AG20443 (cell line): ENCODE measurements around the gene LRCH2.
"Not testable (repeated sequence)": the region's sequence is repeated elsewhere in the genome, so short reads cannot be mapped to it uniquely, and the experiment has no call there.

Source experiments
- DNase-seq: peaks from one replicate; pipeline ENCODE4 v3.0.0; 2012; ENCODE audit warnings: low spot score, mixed read lengths

The LRCH2 gene

GRCh38 chrX:115233497-115234455 lies at the start of gene LRCH2:
TSS of gene LRCH2 (minus strand) at chrX:115234096. CDS start at chrX:115234041, 55 bp downstream.
- peak; percentile 62 for DNase-seq

GRCh38 chrX:115269051-115269683 lies 35.3 kb upstream of the LRCH2 start:
- DNase-seq, result no peak

GRCh38 chrX:115268421-115268820 lies 34.5 kb upstream of the LRCH2 start:
- no peak for DNase-seq

GRCh38 chrX:115266300-115266699 lies 32.4 kb upstream of the LRCH2 start:
- no peak for DNase-seq

- DNase-seq, result no peak
Measured at GRCh38 chrX:115264009-115264408, 30.1 kb upstream of the LRCH2 start.

GRCh38 chrX:115261148-115261547 lies 27.3 kb upstream of the LRCH2 start:
- no peak for DNase-seq

- DNase-seq, result peak; percentile 20
Measured at GRCh38 chrX:115260330-115260729, 26.4 kb upstream of the LRCH2 start.

GRCh38 chrX:115259238-115259875 lies 25.5 kb upstream of the LRCH2 start:
- no peak for DNase-seq

GRCh38 chrX:115257711-115258110 lies 23.8 kb upstream of the LRCH2 start:
- DNase-seq, result no peak

GRCh38 chrX:115255003-115255402 lies 21.1 kb upstream of the LRCH2 start:
- no peak for DNase-seq

GRCh38 chrX:115251458-115252233 lies 17.8 kb upstream of the LRCH2 start:
- DNase-seq, result no peak

- DNase-seq, result no peak
Measured at GRCh38 chrX:115237056-115237455, 3.2 kb upstream of the LRCH2 start.

- no peak for DNase-seq
Measured at GRCh38 chrX:115236560-115236959, 2.7 kb upstream of the LRCH2 start.

- no peak for DNase-seq
Measured at GRCh38 chrX:115234461-115234860, 565 bp upstream of the LRCH2 start.

- peak; percentile 3 for DNase-seq
Measured at GRCh38 chrX:115232933-115233496, 881 bp downstream of the LRCH2 start.

GRCh38 chrX:115229337-115230003 lies 4.4 kb downstream of the LRCH2 start:
- no peak for DNase-seq

GRCh38 chrX:115226929-115227328 lies 7.0 kb downstream of the LRCH2 start:
- no peak for DNase-seq

GRCh38 chrX:115217346-115217745 lies 16.6 kb downstream of the LRCH2 start:
- DNase-seq, result not testable (repeated sequence)

GRCh38 chrX:115214605-115215004 lies 19.3 kb downstream of the LRCH2 start:
- no peak for DNase-seq

GRCh38 chrX:115214151-115214550 lies 19.7 kb downstream of the LRCH2 start:
- DNase-seq, result no peak

GRCh38 chrX:115209547-115209946 lies 24.3 kb downstream of the LRCH2 start:
- not testable (repeated sequence) for DNase-seq
